ENCODE data around the gene TMEM30A.

TMEM30A gene

GRCh38 chr6:75243333-75244062 is 41.1 kb downstream of the TMEM30A start, which contains the start of gene COX7A2:
COX7A2 (minus strand) TSS chr6:75243801; CDS start chr6:75243734, 67 bp downstream.
- peaks cover 7% of the 10 kb centered on the region; the same call in 1 of the 2 replicates for H3K36me3 ChIP-seq (ENCODE audit: insufficient read depth, low read length)
- H3K27me3 ChIP-seq (ENCODE audit: insufficient read depth, low read length, poor library complexity, severe bottlenecking) = peaks cover 34% of the 10 kb centered on the region
- peaks cover 3% of the 10 kb centered on the region; the same call in 1 of the 2 replicates for H3F3A ChIP-seq (ENCODE audit: low read depth)
- H3K79me2 ChIP-seq (ENCODE audit: insufficient read depth, low read length) = peaks cover 34% of the 10 kb centered on the region
- peaks cover 12% of the 10 kb centered on the region for H3K4me1 ChIP-seq (ENCODE audit: insufficient read depth, low read length, poor library complexity, severe bottlenecking)
- H4K20me1 ChIP-seq (ENCODE audit: insufficient read depth, low read length, poor library complexity, severe bottlenecking) = peaks cover 24% of the 10 kb centered on the region
- H3K4me2 ChIP-seq (ENCODE audit: low read depth, low read length, poor library complexity, severe bottlenecking) = peak within 1 kb of the TSS; percentile 76
- H3K9me2 ChIP-seq (replicated peaks; ENCODE audit: low read depth, low read length) = no peaks in the 10 kb centered on the region
- no peak for TF ChIP-seq EZH2phosphoT487 (IDR thresholded peaks at IDR 0.05; ENCODE audit: borderline replicate concordance)
- TF ChIP-seq CTCF (conservative IDR thresholded peaks at IDR 0.05; ENCODE audit: low read length) = no peak
- peak within 1 kb of the TSS; percentile 93 for H3K9ac ChIP-seq (ENCODE audit: low read depth, low read length, poor library complexity, severe bottlenecking)
- H3K4me3 ChIP-seq (ENCODE audit: low read length, poor library complexity, severe bottlenecking) = peak within 1 kb of the TSS; percentile 99
- H2AFZ ChIP-seq (ENCODE audit: low read length) = peak within 1 kb of the TSS; percentile 76
- H3K9me3 ChIP-seq (ENCODE audit: insufficient read depth, low read depth, low read length) = no peaks in the 10 kb centered on the region

- Histone ChIP-seq H3K9ac (ENCODE audit: low read depth, low read length, poor library complexity, severe bottlenecking) (no peak overlapping the region), H3K4me2 (ENCODE audit: low read depth, low read length, poor library complexity, severe bottlenecking) (no peak overlapping the region), H2AFZ (ENCODE audit: low read length) (no peak overlapping the region), H3K9me2 (replicated peaks; ENCODE audit: low read depth, low read length) (no peaks in the 10 kb centered on the region), H3K79me2 (ENCODE audit: insufficient read depth, low read length) (peaks cover 16% of the 10 kb centered on the region), H3K4me1 (ENCODE audit: insufficient read depth, low read length, poor library complexity, severe bottlenecking) (peaks cover 10% of the 10 kb centered on the region), H3K4me3 (ENCODE audit: low read length, poor library complexity, severe bottlenecking) (no peak overlapping the region), H3K36me3 (ENCODE audit: insufficient read depth, low read length) (peaks cover 20% of the 10 kb centered on the region; the same call in 1 of the 2 replicates), H4K20me1 (ENCODE audit: insufficient read depth, low read length, poor library complexity, severe bottlenecking) (peaks cover 23% of the 10 kb centered on the region), H3K27me3 (ENCODE audit: insufficient read depth, low read length, poor library complexity, severe bottlenecking) (no peaks in the 10 kb centered on the region), H3K9me3 (ENCODE audit: insufficient read depth, low read depth, low read length) (no peaks in the 10 kb centered on the region), H3F3A (ENCODE audit: low read depth) (no peaks in the 10 kb centered on the region)
- TF ChIP-seq CTCF (conservative IDR thresholded peaks at IDR 0.05; ENCODE audit: low read length) (no peak), EZH2phosphoT487 (IDR thresholded peaks at IDR 0.05; ENCODE audit: borderline replicate concordance) (no peak)
These were observed 48.0 kb downstream of the TMEM30A start for GRCh38 chr6:75236630-75237029.

- TF ChIP-seq EZH2phosphoT487 (IDR thresholded peaks at IDR 0.05; ENCODE audit: borderline replicate concordance) = no peak
- TF ChIP-seq CTCF (conservative IDR thresholded peaks at IDR 0.05; ENCODE audit: low read length) = no peak
These were observed 49.3 kb downstream of the TMEM30A start for GRCh38 chr6:75235271-75235670.

More at GRCh38 chr6:75235271-75235670, 49.3 kb downstream of the TMEM30A start:
- Histone ChIP-seq H3K4me1 (ENCODE audit: insufficient read depth, low read length, poor library complexity, severe bottlenecking) (no peaks in the 10 kb centered on the region), H3K9me3 (ENCODE audit: insufficient read depth, low read depth, low read length) (no peaks in the 10 kb centered on the region), H3K9ac (ENCODE audit: low read depth, low read length, poor library complexity, severe bottlenecking) (no peak overlapping the region), H3K36me3 (ENCODE audit: insufficient read depth, low read length) (peaks cover 20% of the 10 kb centered on the region; the same call in 1 of the 2 replicates), H3K4me2 (ENCODE audit: low read depth, low read length, poor library complexity, severe bottlenecking) (no peak overlapping the region), H3K4me3 (ENCODE audit: low read length, poor library complexity, severe bottlenecking) (no peak overlapping the region), H4K20me1 (ENCODE audit: insufficient read depth, low read length, poor library complexity, severe bottlenecking) (peaks cover 9% of the 10 kb centered on the region), H3K9me2 (replicated peaks; ENCODE audit: low read depth, low read length) (no peaks in the 10 kb centered on the region), H3K79me2 (ENCODE audit: insufficient read depth, low read length) (peaks cover 2% of the 10 kb centered on the region; the same call in 1 of the 2 replicates), H2AFZ (ENCODE audit: low read length) (no peak overlapping the region), H3F3A (ENCODE audit: low read depth) (no peaks in the 10 kb centered on the region), H3K27me3 (ENCODE audit: insufficient read depth, low read length, poor library complexity, severe bottlenecking) (no peaks in the 10 kb centered on the region)
